PC-9 (cell line): Measurements from ENCODE around the gene RAB41.

Experiments used
- CTCF ChIP-seq: fragments of 200-600 bp; sonication (generic); conservative IDR thresholded peaks from 2 replicates; pipeline ENCODE4 v1.6.1; 2017; ENCODE audit warnings: mixed run types, antibody characterized with exemption, mild to moderate bottlenecking, moderate library complexity
- EZH2 ChIP-seq: fragments of 200-600 bp; sonication (generic); IDR thresholded peaks from 2 replicates; pipeline ENCODE4 v1.8.0; 2017; ENCODE audit warnings: antibody characterized with exemption, low read depth

GRCh38 chrX:70332600-70332999 is 50.6 kb downstream of the RAB41 start:
- TF ChIP-seq CTCF (no peak), EZH2 (no peak)
